Endodermal cell (in vitro differentiated cells): ENCODE results near the gene YWHAG. TPM values are rescaled to one million over a fixed set of nuclear protein-coding genes. Genes with fewer than 3 reads are reported as not detected.

Experiments used
- DNase-seq: peaks from one replicate; pipeline ENCODE4 v3.0.0-alpha.2; 2017
- H3K27ac ChIP-seq: 2 replicates; pipeline ENCODE4 v1.5.1; 2013; ENCODE audit warnings: mild to moderate bottlenecking, low read depth, low read length, moderate library complexity
- H3K27me3 ChIP-seq: 2 replicates; pipeline ENCODE4 v1.6.1; 2013; ENCODE audit warnings: mild to moderate bottlenecking, low read length, moderate library complexity; ENCODE audit not compliant: insufficient read depth, control insufficient read depth, poor library complexity, severe bottlenecking
- H3K36me3 ChIP-seq: 2 replicates; pipeline ENCODE4 v1.7.0; 2013; ENCODE audit warnings: mild to moderate bottlenecking, low read length, moderate library complexity; ENCODE audit not compliant: control insufficient read depth, insufficient read depth
- H3K4me1 ChIP-seq: one replicate; pipeline ENCODE4 v1.7.0; 2013; ENCODE audit warnings: low read length; ENCODE audit not compliant: control insufficient read depth, insufficient read depth
- H3K4me3 ChIP-seq: 2 replicates; pipeline ENCODE4 v1.5.1; 2013; ENCODE audit warnings: mild to moderate bottlenecking, low read length, moderate library complexity
- H3K9ac ChIP-seq: 2 replicates; pipeline ENCODE4 v1.6.1; 2013; ENCODE audit warnings: mild to moderate bottlenecking, low read length, moderate library complexity; ENCODE audit not compliant: poor library complexity, severe bottlenecking; ENCODE audit errors: extremely low read depth
- H3K9me3 ChIP-seq: 2 replicates; pipeline ENCODE4 v1.6.1; 2013; ENCODE audit warnings: mild to moderate bottlenecking, low read length, moderate library complexity; ENCODE audit not compliant: control insufficient read depth
- H3K27ac Mint-ChIP-seq: 2 replicates; pipeline ENCODE4 v1.8.0; 2020; ENCODE audit warnings: mixed read lengths
- H3K27me3 Mint-ChIP-seq: 2 replicates; pipeline ENCODE4 v1.8.0; 2021; ENCODE audit warnings: mild to moderate bottlenecking, mixed read lengths; ENCODE audit not compliant: insufficient read depth
- H3K36me3 Mint-ChIP-seq: 2 replicates; pipeline ENCODE4 v1.8.0; 2020; ENCODE audit warnings: low read depth, mixed read lengths
- H3K4me1 Mint-ChIP-seq: 2 replicates; pipeline ENCODE4 v1.8.0; 2020; ENCODE audit warnings: mixed read lengths
- H3K4me3 Mint-ChIP-seq: 2 replicates; pipeline ENCODE4 v1.8.0; 2020; ENCODE audit warnings: mild to moderate bottlenecking, moderate library complexity, mixed read lengths
- H3K9me3 Mint-ChIP-seq: 2 replicates; pipeline ENCODE4 v1.8.0; 2020; ENCODE audit warnings: mild to moderate bottlenecking, mixed read lengths
- CTCF ChIP-seq: fragments of 200-600 bp; sonication (generic); conservative IDR thresholded peaks from 2 replicates; pipeline ENCODE4 v1.5.0; 2021; ENCODE audit warnings: antibody characterized with exemption, mild to moderate bottlenecking
- WGBS, 2 experiments: methylation state at CpG; one replicate each; pipeline versions ENCODE4 v1.1.5 to v1.1.7; 2013; ENCODE audit warnings: missing lambda C conversion rate in 2 of 2, mixed read lengths in 1 of 2; ENCODE audit not compliant: insufficient coverage in 1 of 2, insufficient read length in 1 of 2; 5-methylcytosine and 5-hydroxymethylcytosine counted together
- total RNA-seq, 2 donors: library from RNA; stranded (reverse); fragmentation: NEBNext Ultra II Directional in 1 of 2; extraction: Animal tissue kit (Norgen Biotek cat#: 25700) in 1 of 2; gene quantifications; 2 replicates in 1 of 2; 3 replicates in 1 of 2; pipeline ENCODE4 v1.2.1, GENCODE V29; 2021

Gene YWHAG
- total RNA-seq, 2 donors from 2014 or later, result 148 TPM

- H3K27me3 ChIP-seq, result no peaks in the 10 kb centered on the region
- DNase-seq, result no peak
- peaks cover 4% of the 10 kb centered on the region for H3K9me3 Mint-ChIP-seq
- H3K27me3 Mint-ChIP-seq, result peaks cover 22% of the 10 kb centered on the region
- no peaks in the 10 kb centered on the region for H3K9me3 ChIP-seq
- H3K9ac ChIP-seq, result no peak overlapping the region
- peaks cover 6% of the 10 kb centered on the region for H3K4me1 Mint-ChIP-seq
- peaks cover 7% of the 10 kb centered on the region for H3K36me3 Mint-ChIP-seq
- no peak for TF ChIP-seq CTCF
- no peak overlapping the region for H3K4me3 ChIP-seq
- H3K27ac ChIP-seq, result no peak overlapping the region
- no peak overlapping the region for H3K4me3 Mint-ChIP-seq
- H3K36me3 ChIP-seq, result no peaks in the 10 kb centered on the region
- no peak overlapping the region for H3K27ac Mint-ChIP-seq
- H3K4me1 ChIP-seq, result no peaks in the 10 kb centered on the region
- 94 to 100% methylated on average over 1 to 3 of the region's 3 CpGs for WGBS, 2 experiments
Observed at GRCh38 chr7:76301000-76301399, 57.8 kb downstream of the YWHAG start.

GRCh38 chr7:76300166-76300731, 58.5 kb downstream of the YWHAG start:
- DNase-seq, result no peak
- 93 to 94% methylated on average over 5 to 7 of the region's 7 CpGs for WGBS, 2 experiments
- H3K9me3 ChIP-seq, result no peaks in the 10 kb centered on the region
- Mint-ChIP-seq H3K27ac (no peak overlapping the region), H3K36me3 (peaks cover 7% of the 10 kb centered on the region), H3K4me1 (peaks cover 6% of the 10 kb centered on the region), H3K27me3 (peaks cover 22% of the 10 kb centered on the region), H3K4me3 (no peak overlapping the region), H3K9me3 (peaks cover 4% of the 10 kb centered on the region)
- no peak overlapping the region for H3K9ac ChIP-seq
- H3K27ac ChIP-seq, result no peak overlapping the region
- no peak for TF ChIP-seq CTCF
- H3K36me3 ChIP-seq, result no peaks in the 10 kb centered on the region
- H3K27me3 ChIP-seq, result no peaks in the 10 kb centered on the region
- no peaks in the 10 kb centered on the region for H3K4me1 ChIP-seq
- no peak overlapping the region for H3K4me3 ChIP-seq

GRCh38 chr7:76296743-76297740, 61.7 kb downstream of the YWHAG start:
- 88 to 92% methylated on average over 15 to 22 of the region's 22 CpGs for WGBS, 2 experiments
- Histone ChIP-seq H3K27me3 (no peaks in the 10 kb centered on the region), H3K27ac (no peak overlapping the region), H3K4me1 (no peaks in the 10 kb centered on the region), H3K9ac (no peak overlapping the region), H3K36me3 (no peaks in the 10 kb centered on the region), H3K4me3 (no peak overlapping the region), H3K9me3 (no peaks in the 10 kb centered on the region)
- Mint-ChIP-seq H3K27me3 (peaks cover 17% of the 10 kb centered on the region), H3K9me3 (peaks cover 2% of the 10 kb centered on the region), H3K36me3 (no peaks in the 10 kb centered on the region), H3K27ac (no peak overlapping the region), H3K4me1 (no peaks in the 10 kb centered on the region), H3K4me3 (no peak overlapping the region)
- no peak for TF ChIP-seq CTCF
- no peak for DNase-seq
